Endothelial cell of umbilical vein (primary cell): ENCODE data around the gene THUMPD2. TPM values are rescaled to one million over a fixed set of nuclear protein-coding genes. Genes with fewer than 3 reads are reported as not detected.

Experiments
- BruUV-seq: library from RNA; stranded (reverse); fragments of 400-500 nt; replicated peaks from 2 replicates; lab custom pipeline; 2021; lab: Mats Ljungman, UMichigan
- CTCF ChIA-PET: fragments of 300-600, 350-600 bp; sonication (Branson Sonifier 250); formaldehyde crosslinking; loops from one replicate; lab custom pipeline; 2021; ENCODE audit warnings: antibody characterized with exemption, inconsistent platforms; lab: Charles Lee
- POLR2A ChIA-PET: fragments of 300-600, 350-600 bp; sonication (Branson Sonifier 250); formaldehyde crosslinking; loops from one replicate; lab custom pipeline; 2021; ENCODE audit warnings: antibody characterized with exemption, inconsistent platforms; lab: Charles Lee
- DNase-seq: peaks from one replicate; pipeline ENCODE4 v3.0.0-alpha.2; 2011; ENCODE audit warnings: low read depth, low spot score
- FAIRE-seq: peaks from 2 replicates; lab custom pipeline; 2011; peaks lifted over from hg19 to GRCh38; lab: Jason Lieb, UNC
- H2AFZ ChIP-seq: 2 replicates; pipeline ENCODE4 v1.6.0; 2012; ENCODE audit warnings: low read depth, low read length, control low read depth, inconsistent platforms
- H3K27ac ChIP-seq: 2 replicates; pipeline ENCODE4 v1.5.1; 2011; ENCODE audit warnings: low read depth, mild to moderate bottlenecking, control low read depth, low read length, moderate library complexity; ENCODE audit not compliant: insufficient read depth
- H3K27me3 ChIP-seq, 2 experiments: 2 replicates each; pipeline versions ENCODE4 v1.6.0 to v1.6.1; 2011; ENCODE audit warnings: low read length in 2 of 2, mixed read lengths in 1 of 2; ENCODE audit not compliant: control insufficient read depth in 2 of 2, insufficient read depth in 2 of 2
- H3K36me3 ChIP-seq, 2 experiments: 2 replicates in 1 of 2; 3 replicates in 1 of 2; pipeline ENCODE4 v1.5.1; 2011; ENCODE audit warnings: low read length in 2 of 2, mild to moderate bottlenecking in 1 of 2, moderate library complexity in 1 of 2; ENCODE audit not compliant: control insufficient read depth in 2 of 2, insufficient read depth in 2 of 2; ENCODE audit errors: extremely low read depth in 1 of 2
- H3K4me1 ChIP-seq: 3 replicates; pipeline ENCODE4 v1.5.1; 2011; ENCODE audit warnings: mild to moderate bottlenecking, low read length; ENCODE audit not compliant: control insufficient read depth, insufficient read depth; ENCODE audit errors: extremely low read depth
- H3K4me2 ChIP-seq: 2 replicates; pipeline ENCODE4 v1.6.1; 2011; ENCODE audit warnings: low read length, control low read depth, mixed read lengths; ENCODE audit not compliant: insufficient read depth
- H3K4me3 ChIP-seq, 3 experiments: fragments of 200-600 bp in 1 of 3; sonication (generic), shearing (Covaris generic) in 1 of 3; replicated peaks in 1 of 3; 2 replicates each; pipeline ENCODE4 v1.5.1; 2011 to 2016; ENCODE audit warnings: control low read depth in 3 of 3, low read length in 3 of 3, mild to moderate bottlenecking in 2 of 3, inconsistent platforms in 1 of 3, low read depth in 1 of 3, moderate library complexity in 1 of 3; ENCODE audit not compliant: insufficient read depth in 1 of 3
- H3K79me2 ChIP-seq: 2 replicates; pipeline ENCODE4 v1.6.0; 2012; ENCODE audit warnings: low read length, inconsistent platforms; ENCODE audit not compliant: control insufficient read depth, insufficient read depth
- H3K9ac ChIP-seq: replicated peaks from 2 replicates; pipeline ENCODE3; 2011; ENCODE audit warnings: low read length, control low read depth; ENCODE audit not compliant: insufficient read depth; ENCODE audit errors: extremely low read depth
- H3K9me1 ChIP-seq: replicated peaks from 3 replicates; pipeline ENCODE4 v1.6.0; 2011; ENCODE audit warnings: mild to moderate bottlenecking, low read length; ENCODE audit not compliant: control insufficient read depth, insufficient read depth; ENCODE audit errors: extremely low read depth
- H3K9me3 ChIP-seq: replicated peaks from 2 replicates; pipeline ENCODE4 v1.5.1; 2012; ENCODE audit warnings: low read length, inconsistent platforms; ENCODE audit not compliant: control insufficient read depth, insufficient read depth
- H4K20me1 ChIP-seq: replicated peaks from 2 replicates; pipeline ENCODE3; 2011; ENCODE audit warnings: mild to moderate bottlenecking, low read length; ENCODE audit not compliant: control insufficient read depth, insufficient read depth; ENCODE audit errors: extremely low read depth
- EZH2 ChIP-seq: IDR thresholded peaks from 2 replicates; pipeline ENCODE4 v1.6.1; 2012; ENCODE audit warnings: borderline replicate concordance, low read depth, mild to moderate bottlenecking, moderate library complexity, low read length, inconsistent platforms; ENCODE audit not compliant: severe bottlenecking
- FOS ChIP-seq: IDR thresholded peaks from 2 replicates; pipeline ENCODE4 v1.6.1; 2011; ENCODE audit warnings: mild to moderate bottlenecking, low read length, moderate library complexity, borderline replicate concordance; ENCODE audit not compliant: insufficient read depth
- GATA2 ChIP-seq: IDR thresholded peaks from 2 replicates; pipeline ENCODE4 v1.7.0; 2011; ENCODE audit warnings: low read depth, mild to moderate bottlenecking, moderate library complexity, mixed read lengths, low read length; ENCODE audit not compliant: insufficient read length, insufficient read depth
- JUN ChIP-seq: IDR thresholded peaks from 2 replicates; pipeline ENCODE4 v1.6.1; 2011; ENCODE audit warnings: borderline replicate concordance, low read depth; ENCODE audit not compliant: insufficient read length, insufficient read depth
- MYC ChIP-seq: IDR thresholded peaks from one replicate; pipeline ENCODE4 v1.6.1; 2011; ENCODE audit warnings: mild to moderate bottlenecking, low read depth, low read length
- POLR2A ChIP-seq: IDR thresholded peaks from 2 replicates; pipeline ENCODE4 v1.6.1; 2012; ENCODE audit warnings: low read depth, mild to moderate bottlenecking, control low read depth, low read length
- POLR2AphosphoS5 ChIP-seq: IDR thresholded peaks from 2 replicates; pipeline ENCODE4 v1.6.1; 2012; ENCODE audit warnings: low read depth, mild to moderate bottlenecking, control low read depth, low read length, moderate library complexity; ENCODE audit not compliant: insufficient read depth
- dilution Hi-C: fragments of 300-500 bp; cut with MboI; formaldehyde crosslinking; loops from one replicate; pipeline ENCODE4 v1.15.0; 2019; ENCODE audit warnings: low sequenced_read_pairs; ENCODE audit not compliant: extremely low pct_ligation_motif_present
- intact Hi-C: fragments of 100-400 bp; cut with micrococcal nuclease; formaldehyde crosslinking; loops from one replicate; pipeline ENCODE4 v1.10.0; 2022
- polyA plus RNA-seq, 4 experiments: library from polyadenylated mRNA; depleted of rRNA in 3 of 4; stranded (reverse) in 3 of 4; unstranded in 1 of 4; fragments of >200 nt; gene quantifications; 2 replicates each; pipeline versions ENCODE4 v1.2.1 to v1.2.3, GENCODE V29; 2011 to 2012; ENCODE audit warnings: missing spikeins in 1 of 4
- total RNA-seq: library from RNA; stranded (reverse); gene quantifications from 2 replicates; pipeline ENCODE4 v1.2.3, GENCODE V29; 2021
- TF ChIP-seq, protein P1 (sequence below): IDR thresholded peaks from 2 replicates; pipeline ENCODE4 v1.6.1; 2011; ENCODE audit not compliant: insufficient read depth, insufficient read length
- TF ChIP-seq, protein P2 (sequence below), 2 donors: IDR thresholded peaks; 1 replicate in 1 of 2; 2 replicates in 1 of 2; pipeline ENCODE4 v1.5.1; 2011; ENCODE audit warnings: low read length in 2 of 2, mild to moderate bottlenecking in 2 of 2, moderate library complexity in 2 of 2, control low read depth in 1 of 2, inconsistent platforms in 1 of 2, low read depth in 1 of 2; ENCODE audit not compliant: insufficient read depth in 1 of 2; ENCODE audit errors: extremely low read depth in 1 of 2

THUMPD2 gene
- total and polyA plus RNA-seq, 2 donors (not counting 3 experiments of a cell fraction or from before 2014, with no cell fraction given), result 4.3 to 8.2 TPM

DNA sequence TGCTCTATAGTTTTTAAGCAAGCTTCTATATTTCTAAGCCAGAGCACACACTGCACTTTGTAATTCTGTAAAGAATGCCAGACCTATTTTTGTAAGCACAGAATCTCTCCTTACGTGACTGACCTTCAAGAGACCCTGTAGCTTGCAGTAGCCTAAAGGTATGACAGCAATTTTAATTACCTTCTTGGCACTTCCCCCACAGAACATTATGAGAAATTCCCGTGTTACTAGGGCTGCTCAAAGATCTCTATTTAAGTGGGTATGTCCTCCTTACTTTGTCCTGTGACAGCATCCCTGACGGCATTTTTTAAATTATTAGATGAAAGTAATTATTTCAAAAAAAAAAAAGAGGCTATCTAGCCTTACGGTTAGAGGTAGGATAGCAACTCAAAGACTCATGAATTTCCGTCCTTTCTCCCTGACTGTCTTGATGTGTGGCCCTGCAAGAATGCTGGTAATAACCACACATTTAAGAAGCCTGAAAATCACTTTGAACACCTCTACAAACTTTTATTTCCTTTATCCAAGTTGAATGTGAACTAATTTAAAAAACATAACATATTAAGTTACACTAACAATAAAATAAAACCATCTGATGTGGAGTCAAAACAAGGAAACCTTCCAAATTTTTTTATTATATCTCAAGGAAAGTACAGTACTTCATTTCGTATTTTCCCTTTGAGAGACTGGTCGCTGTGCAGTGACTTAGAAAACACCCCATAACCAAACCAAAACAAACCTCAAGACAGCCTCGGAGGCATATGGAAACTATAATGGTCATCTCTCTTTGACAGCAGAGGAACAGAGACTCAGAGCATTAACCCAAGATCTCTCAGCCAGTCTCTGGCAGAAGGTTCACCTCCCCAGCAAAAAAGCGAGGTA lies 54.9 kb downstream of the THUMPD2 start:
- no peak overlapping the region for H3K4me3 ChIP-seq
- no peaks in the 10 kb centered on the region for H3K9me3 ChIP-seq
- no peak for DNase-seq
- TF ChIP-seq FOS (no peak), POLR2AphosphoS5 (no peak), GATA2 (no peak), MYC (no peak), JUN (no peak), EZH2 (no peak), POLR2A (no peak)
- TF ChIP-seq, protein P1, sequence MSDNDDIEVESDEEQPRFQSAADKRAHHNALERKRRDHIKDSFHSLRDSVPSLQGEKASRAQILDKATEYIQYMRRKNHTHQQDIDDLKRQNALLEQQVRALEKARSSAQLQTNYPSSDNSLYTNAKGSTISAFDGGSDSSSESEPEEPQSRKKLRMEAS, result no peak
- TF ChIP-seq, protein P2, sequence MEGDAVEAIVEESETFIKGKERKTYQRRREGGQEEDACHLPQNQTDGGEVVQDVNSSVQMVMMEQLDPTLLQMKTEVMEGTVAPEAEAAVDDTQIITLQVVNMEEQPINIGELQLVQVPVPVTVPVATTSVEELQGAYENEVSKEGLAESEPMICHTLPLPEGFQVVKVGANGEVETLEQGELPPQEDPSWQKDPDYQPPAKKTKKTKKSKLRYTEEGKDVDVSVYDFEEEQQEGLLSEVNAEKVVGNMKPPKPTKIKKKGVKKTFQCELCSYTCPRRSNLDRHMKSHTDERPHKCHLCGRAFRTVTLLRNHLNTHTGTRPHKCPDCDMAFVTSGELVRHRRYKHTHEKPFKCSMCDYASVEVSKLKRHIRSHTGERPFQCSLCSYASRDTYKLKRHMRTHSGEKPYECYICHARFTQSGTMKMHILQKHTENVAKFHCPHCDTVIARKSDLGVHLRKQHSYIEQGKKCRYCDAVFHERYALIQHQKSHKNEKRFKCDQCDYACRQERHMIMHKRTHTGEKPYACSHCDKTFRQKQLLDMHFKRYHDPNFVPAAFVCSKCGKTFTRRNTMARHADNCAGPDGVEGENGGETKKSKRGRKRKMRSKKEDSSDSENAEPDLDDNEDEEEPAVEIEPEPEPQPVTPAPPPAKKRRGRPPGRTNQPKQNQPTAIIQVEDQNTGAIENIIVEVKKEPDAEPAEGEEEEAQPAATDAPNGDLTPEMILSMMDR (IDR thresholded peaks at IDR 0.05; ENCODE audit: extremely low read depth in 1 of 2, insufficient read depth in 1 of 2, low read depth in 1 of 2, low read length in 2 of 2), result no peak
- no peaks in the 10 kb centered on the region for H3K79me2 ChIP-seq
- BruUV-seq, result no TSS peak
- peaks cover 6% of the 10 kb centered on the region for H3K4me1 ChIP-seq
- H3K9ac ChIP-seq, result no peak overlapping the region
- dilution Hi-C loops (no loop called here), intact Hi-C loops (no loop called here)
- peaks cover 8 to 14% of the 10 kb centered on the region in 2 experiments for H3K27me3 ChIP-seq
- no peak overlapping the region for H2AFZ ChIP-seq
- ChIA-PET CTCF (interaction anchor here (0.8 to 1.5 kb wide), 2 partner anchors 10 to 130 kb away, joined by 3 read pairs; no protein-coding TSS in a partner anchor), POLR2A (no interaction called here)
- no peak for FAIRE-seq
- H3K9me1 ChIP-seq, result no peaks in the 10 kb centered on the region
- no peak overlapping the region for H3K27ac ChIP-seq
- H3K36me3 ChIP-seq, result no peaks in the 10 kb centered on the region
- no peaks in the 10 kb centered on the region for H4K20me1 ChIP-seq
- H3K4me2 ChIP-seq, result no peak overlapping the region
